Measurements from ENCODE around the gene NUCKS1. TPM values are rescaled to one million over a fixed set of nuclear protein-coding genes. Genes with fewer than 3 reads are reported as not detected.

NUCKS1 gene
- total RNA-seq, 2 experiments from 2014 or later = 145 to 177 TPM

- H3K4me1 Mint-ChIP-seq (ENCODE audit: low read depth) = peaks cover 6% of the 10 kb centered on the region
- intact Hi-C loops (cut with micrococcal nuclease) = no loop called here
- DNase-seq (no peak), ATAC-seq (no peak)
- TF ChIP-seq CTCF (IDR thresholded peaks at IDR 0.05) = no peak
- H3K36me3 Mint-ChIP-seq (ENCODE audit: low read depth) = peaks cover 17% of the 10 kb centered on the region
- H3K9me3 Mint-ChIP-seq = no peaks in the 10 kb centered on the region
- ChIA-PET CTCF (interaction anchor here (1.2 to 9.0 kb wide), 7 partner anchors 8 to 268 kb away, joined by 4 to 232 read pairs (median 28); partner anchors contain the start of gene RAB29), POLR2A (interaction anchor here (1.0 to 1.4 kb wide), 3 partner anchors 15 to 51 kb away, joined by 3 to 5 read pairs (median 3); no protein-coding TSS in a partner anchor)
- H3K4me3 Mint-ChIP-seq = no peak overlapping the region
- H3K27ac Mint-ChIP-seq = no peak overlapping the region
- no peaks in the 10 kb centered on the region for H3K27me3 Mint-ChIP-seq
Observed at GRCh38 chr1:205709059-205709398, 41.0 kb downstream of the NUCKS1 start.

GRCh38 chr1:205706601-205707502 lies 43.1 kb downstream of the NUCKS1 start:
- H3K27ac Mint-ChIP-seq = no peak overlapping the region
- DNase-seq (no peak), ATAC-seq (no peak)
- no peaks in the 10 kb centered on the region for H3K27me3 Mint-ChIP-seq
- no peak for TF ChIP-seq CTCF (IDR thresholded peaks at IDR 0.05)
- no peak overlapping the region for H3K4me3 Mint-ChIP-seq
- ChIA-PET CTCF (interaction anchor here (0.9 to 9.0 kb wide), 5 partner anchors 17 to 271 kb away, joined by 3 to 232 read pairs (median 14); no protein-coding TSS in a partner anchor), POLR2A (interaction anchor here (0.6 kb wide), 2 partner anchors 19 to 46 kb away, joined by 3 to 4 read pairs; no protein-coding TSS in a partner anchor)
- peaks cover 17% of the 10 kb centered on the region for H3K36me3 Mint-ChIP-seq (ENCODE audit: low read depth)
- intact Hi-C loops (cut with micrococcal nuclease) = no loop called here
- H3K4me1 Mint-ChIP-seq (ENCODE audit: low read depth) = peaks cover 6% of the 10 kb centered on the region
- H3K9me3 Mint-ChIP-seq = no peaks in the 10 kb centered on the region

- no peaks in the 10 kb centered on the region for H3K27me3 Mint-ChIP-seq
- TF ChIP-seq CTCF (IDR thresholded peaks at IDR 0.05) = no peak
- H3K36me3 Mint-ChIP-seq (ENCODE audit: low read depth) = peaks cover 9% of the 10 kb centered on the region
- ChIA-PET CTCF (interaction anchor here (2.5 kb wide), 1 partner anchor 46 kb away, joined by 14 read pairs; no protein-coding TSS in a partner anchor), POLR2A (no interaction called here)
- no peak for ATAC-seq
- no peaks in the 10 kb centered on the region for H3K4me1 Mint-ChIP-seq (ENCODE audit: low read depth)
- DNase-seq = no peak
- intact Hi-C loops (cut with micrococcal nuclease) = no loop called here
- H3K27ac Mint-ChIP-seq = no peak overlapping the region
- H3K9me3 Mint-ChIP-seq = no peaks in the 10 kb centered on the region
- H3K4me3 Mint-ChIP-seq = no peak overlapping the region
Observed at GRCh38 chr1:205704903-205705302, 45.1 kb downstream of the NUCKS1 start.

- Mint-ChIP-seq H3K27ac (no peak overlapping the region), H3K9me3 (no peaks in the 10 kb centered on the region), H3K36me3 (ENCODE audit: low read depth) (peaks cover 5% of the 10 kb centered on the region), H3K4me1 (ENCODE audit: low read depth) (no peaks in the 10 kb centered on the region), H3K27me3 (no peaks in the 10 kb centered on the region), H3K4me3 (no peak overlapping the region)
- no peak for ATAC-seq
- ChIA-PET POLR2A (interaction anchor here (0.9 to 1.0 kb wide), 2 partner anchors 9 to 46 kb away, joined by 3 read pairs; no protein-coding TSS in a partner anchor), CTCF (interaction anchor here (0.8 to 1.4 kb wide), 3 partner anchors 44 to 194 kb away, joined by 3 to 4 read pairs (median 3); no protein-coding TSS in a partner anchor)
- no peak for DNase-seq
- intact Hi-C loops (cut with micrococcal nuclease) = no loop called here
- no peak for TF ChIP-seq CTCF (IDR thresholded peaks at IDR 0.05)
Observed at GRCh38 chr1:205703072-205703471, 46.9 kb downstream of the NUCKS1 start.

GRCh38 chr1:205701891-205702290 lies 48.1 kb downstream of the NUCKS1 start:
- no peaks in the 10 kb centered on the region for H3K4me1 Mint-ChIP-seq (ENCODE audit: low read depth)
- DNase-seq = no peak
- peaks cover 2% of the 10 kb centered on the region for H3K27me3 Mint-ChIP-seq
- H3K27ac Mint-ChIP-seq = no peak overlapping the region
- peaks cover 4% of the 10 kb centered on the region for H3K36me3 Mint-ChIP-seq (ENCODE audit: low read depth)
- H3K4me3 Mint-ChIP-seq = no peak overlapping the region
- intact Hi-C loops (cut with micrococcal nuclease) = no loop called here
- CTCF ChIA-PET = interaction anchor here (1.1 to 2.8 kb wide), 3 partner anchors 9 to 275 kb away, joined by 3 to 13 read pairs (median 4); no protein-coding TSS in a partner anchor
- POLR2A ChIA-PET = no interaction called here
- no peak for ATAC-seq
- H3K9me3 Mint-ChIP-seq = no peaks in the 10 kb centered on the region
- TF ChIP-seq CTCF (IDR thresholded peaks at IDR 0.05) = no peak
